NCI-H2029 treated with DMSO at 0.1 percent for 48 hours (cell line): Measurements from ENCODE around the gene CES1.
"Not testable (repeated sequence)": the region's sequence is repeated elsewhere in the genome, so short reads cannot be mapped to it uniquely, and the experiment has no call there.

ENCODE experiments used
- DNase-seq: peaks from one replicate; lab custom pipeline; 2025; lab: John Stamatoyannopoulos, UW

CES1 gene

GRCh38 chr16:55832773-55833691 lies at the start of gene CES1:
CES1 (minus strand) TSS chr16:55833096; CDS start chr16:55833055, 41 bp downstream.
- DNase-seq, result no peak

- DNase-seq, result no peak
Measured at GRCh38 chr16:55876854-55877253, 44.0 kb upstream of the CES1 start.

GRCh38 chr16:55875273-55875672 lies 42.4 kb upstream of the CES1 start, which contains the start of gene CES5A:
CES5A (minus strand) TSS chr16:55875373; CDS start chr16:55875221, 152 bp downstream.
- DNase-seq, result no peak

GRCh38 chr16:55873122-55873521 lies 40.2 kb upstream of the CES1 start:
- DNase-seq, result no peak

DNA sequence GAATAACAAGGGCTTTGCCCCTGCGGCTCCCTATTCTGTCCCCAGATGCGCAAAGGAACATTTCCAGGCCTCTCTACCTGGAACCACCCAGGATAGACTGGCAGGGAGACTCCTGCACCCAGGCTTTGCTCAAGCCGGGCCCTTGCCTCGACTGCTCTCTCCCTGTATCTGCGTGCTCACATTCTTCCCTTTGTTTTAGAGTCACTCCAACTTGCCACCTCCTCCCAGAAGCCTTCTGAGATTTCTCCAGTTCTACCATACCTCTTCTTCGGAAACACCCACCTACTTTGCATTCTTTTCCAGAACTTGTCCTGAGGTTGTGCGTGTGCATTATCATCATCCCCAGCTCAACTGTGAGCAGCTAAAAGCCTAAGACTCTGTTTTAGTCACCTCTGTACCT lies 39.2 kb upstream of the CES1 start:
- DNase-seq, result no peak

GRCh38 chr16:55871411-55872038 lies 38.6 kb upstream of the CES1 start:
- no peak for DNase-seq

- DNase-seq, result no peak
Measured at GRCh38 chr16:55868980-55869379, 36.1 kb upstream of the CES1 start.

DNA sequence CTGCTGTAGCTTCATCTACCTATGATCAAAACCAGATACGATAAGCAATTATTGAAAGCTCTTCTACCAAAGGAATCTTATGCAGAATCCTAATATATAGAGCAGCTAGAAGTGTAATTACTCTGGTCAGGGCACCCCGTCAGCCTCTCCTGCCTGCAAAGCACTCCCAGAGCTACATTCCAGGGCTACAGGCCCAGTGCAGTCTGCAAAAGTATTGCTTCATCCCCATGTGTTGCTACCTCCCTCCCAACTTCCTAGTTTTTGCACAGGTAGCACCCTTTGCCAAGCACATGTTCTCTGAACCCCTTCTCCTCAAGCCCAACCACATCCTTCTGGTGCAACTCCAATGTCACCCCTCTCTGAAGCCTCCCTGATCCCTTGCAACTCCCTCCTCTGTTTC lies 35.2 kb upstream of the CES1 start:
- DNase-seq, result no peak

GRCh38 chr16:55861288-55861687 lies 28.4 kb upstream of the CES1 start:
- no peak for DNase-seq

- not testable (repeated sequence) for DNase-seq
Measured at GRCh38 chr16:55857650-55858049, 24.8 kb upstream of the CES1 start.

- DNase-seq, result no peak
Measured at GRCh38 chr16:55856950-55857349, 24.1 kb upstream of the CES1 start.

DNA sequence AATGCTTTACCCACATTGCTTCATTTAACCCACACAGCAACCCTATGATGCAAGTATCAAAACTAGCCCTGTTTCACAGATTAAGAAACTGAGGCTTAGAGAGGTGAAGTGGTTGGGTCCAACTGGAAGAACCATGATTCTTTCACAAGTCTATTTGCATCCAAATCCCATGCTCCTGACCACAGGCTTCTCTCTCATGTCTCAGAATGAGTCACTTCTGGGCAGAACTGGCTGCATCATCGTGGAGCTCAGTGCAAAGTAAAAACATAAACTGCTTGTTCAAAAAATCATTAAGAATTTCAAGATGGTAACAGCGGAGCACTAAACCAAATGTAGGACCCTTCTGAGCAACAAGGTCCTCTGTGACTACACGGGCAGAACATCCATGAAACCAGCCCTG lies 20.2 kb upstream of the CES1 start:
- DNase-seq, result no peak

DNA sequence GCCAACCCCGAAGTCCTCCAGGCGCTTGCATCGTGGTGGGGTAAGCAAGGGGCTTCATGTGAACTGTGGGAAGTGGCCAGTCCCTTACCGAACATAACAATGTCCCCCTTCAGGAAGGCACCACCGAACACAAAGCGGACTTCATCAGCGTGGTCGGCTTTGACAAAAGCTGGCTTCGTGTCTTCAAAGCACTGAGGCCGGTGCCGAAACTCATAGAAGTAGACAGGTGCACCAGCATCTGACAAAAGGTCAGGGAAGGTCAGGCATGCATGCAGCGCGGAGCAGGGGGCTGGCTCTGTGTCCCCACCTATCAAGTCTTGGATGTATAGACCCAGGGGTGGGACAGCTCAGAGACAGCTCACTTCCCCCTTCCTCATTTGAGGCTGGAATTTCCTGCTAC lies 16.6 kb upstream of the CES1 start:
- no peak for DNase-seq

GRCh38 chr16:55846598-55847346 lies 13.9 kb upstream of the CES1 start:
- DNase-seq, result no peak

GRCh38 chr16:55843105-55843395 lies 10.2 kb upstream of the CES1 start:
- DNase-seq, result no peak

GRCh38 chr16:55842369-55843104 lies 9.6 kb upstream of the CES1 start:
- no peak for DNase-seq

DNA sequence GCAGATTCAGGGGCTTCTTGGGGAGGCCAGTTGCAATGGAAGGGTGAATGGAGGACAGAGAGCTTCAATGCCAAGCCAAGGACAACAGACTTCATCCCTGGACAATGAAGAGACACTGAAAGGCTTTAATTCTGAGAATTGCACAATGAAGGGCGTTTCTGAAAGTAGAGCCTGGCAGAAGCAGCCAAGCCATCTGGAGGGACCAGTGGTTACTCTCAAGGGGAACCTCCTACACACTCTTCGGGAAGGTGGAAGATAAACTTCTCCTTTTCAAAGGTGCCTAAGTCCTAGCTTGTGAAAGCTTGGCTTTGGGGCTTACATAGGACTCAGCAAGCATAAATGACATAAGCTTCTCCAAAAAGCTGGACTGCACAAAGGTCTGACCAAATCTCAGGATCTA lies 6.2 kb upstream of the CES1 start:
- DNase-seq, result no peak

DNA sequence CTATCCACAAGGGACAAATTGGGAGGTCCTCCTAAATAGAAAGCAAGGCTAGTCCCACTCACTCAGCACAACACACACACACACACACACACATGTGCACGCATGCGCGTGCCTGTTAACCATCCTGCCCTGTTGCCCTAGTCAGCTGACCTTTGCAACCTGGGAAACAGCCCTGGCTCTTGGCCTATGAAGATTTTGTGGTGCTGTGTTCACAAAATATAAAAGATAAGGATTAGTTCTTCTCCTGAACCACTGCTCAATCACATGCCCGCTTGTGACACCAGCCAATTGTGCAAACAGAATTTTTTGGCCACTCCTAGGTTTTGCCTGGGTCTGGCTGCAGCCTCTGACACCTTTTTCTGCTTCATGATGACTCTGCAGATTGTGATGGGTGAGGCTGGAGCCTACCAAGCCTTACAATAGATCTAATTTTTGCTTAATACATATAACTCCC lies 3.3 kb upstream of the CES1 start:
- no peak for DNase-seq

DNA sequence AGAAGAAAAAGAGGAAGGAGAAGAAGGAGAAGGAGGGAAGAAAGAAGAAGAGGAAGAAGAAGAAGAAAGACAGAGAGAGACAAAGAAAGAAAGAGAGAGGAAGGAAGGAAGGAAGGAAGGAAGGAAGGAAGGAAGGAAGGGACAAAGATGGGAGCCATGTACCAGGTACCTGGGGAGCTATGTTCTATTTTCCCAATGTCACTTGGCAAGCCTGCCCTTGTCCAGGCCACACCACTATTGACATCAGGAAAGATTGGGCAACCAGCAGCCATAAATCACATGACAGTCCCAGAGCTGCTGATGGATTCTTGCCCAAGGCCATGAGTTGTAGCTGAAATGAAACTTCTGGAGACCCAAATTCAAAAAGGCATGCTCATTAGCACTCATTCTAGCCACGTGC lies 2.7 kb upstream of the CES1 start:
- DNase-seq, result no peak

- not testable (repeated sequence) for DNase-seq
Measured at GRCh38 chr16:55835173-55835572, 2.3 kb upstream of the CES1 start.

DNA sequence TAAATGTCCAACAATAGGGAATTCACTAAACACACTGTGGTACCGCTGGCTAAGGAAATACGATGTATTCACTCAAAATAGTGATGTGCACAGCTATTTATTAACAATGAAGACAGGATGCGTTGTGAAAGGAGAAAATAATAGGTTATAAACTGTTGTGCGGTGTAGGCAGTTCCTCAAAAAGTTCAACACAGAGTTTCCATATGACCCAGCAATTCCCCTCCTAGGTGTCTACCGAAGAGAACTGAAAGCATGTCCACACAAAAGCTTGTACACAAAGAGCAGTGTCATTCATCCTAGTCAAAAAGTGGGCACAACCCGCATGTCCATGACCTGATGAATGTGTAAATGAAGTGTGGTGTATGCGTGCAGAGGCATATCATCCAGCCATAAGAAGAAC lies 1.2 kb upstream of the CES1 start:
- DNase-seq, result no peak

DNA sequence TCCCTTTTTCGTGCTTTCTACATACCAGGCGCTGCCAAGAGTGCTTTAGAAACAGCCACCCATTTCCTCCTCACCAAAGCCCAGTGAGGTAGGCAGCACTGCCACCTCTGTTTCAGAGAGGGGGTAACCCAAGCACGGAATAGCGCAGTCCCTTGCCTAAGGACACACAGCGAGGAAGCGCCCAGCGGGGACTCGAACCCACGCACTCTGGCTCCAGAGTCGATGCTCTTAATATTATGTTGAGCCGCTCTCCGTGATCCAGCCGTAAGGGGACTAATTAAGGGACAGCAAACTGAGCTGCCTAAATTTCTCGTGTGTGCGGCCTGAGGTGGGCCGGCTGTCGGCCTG lies 497 bp downstream of the CES1 start:
- no peak for DNase-seq
